CD4-positive, alpha-beta T cell treated with Interleukin-1 beta for 1 hour (primary cell): ENCODE measurements around the gene IDH3G.
"Not testable (repeated sequence)": the region's sequence is repeated elsewhere in the genome, so short reads cannot be mapped to it uniquely, and the experiment has no call there.

Experiments used
- DNase-seq, 2 donors: peaks; one replicate each; pipeline ENCODE4 v3.0.0-alpha.2; 2020 to 2022

The IDH3G gene

DNA sequence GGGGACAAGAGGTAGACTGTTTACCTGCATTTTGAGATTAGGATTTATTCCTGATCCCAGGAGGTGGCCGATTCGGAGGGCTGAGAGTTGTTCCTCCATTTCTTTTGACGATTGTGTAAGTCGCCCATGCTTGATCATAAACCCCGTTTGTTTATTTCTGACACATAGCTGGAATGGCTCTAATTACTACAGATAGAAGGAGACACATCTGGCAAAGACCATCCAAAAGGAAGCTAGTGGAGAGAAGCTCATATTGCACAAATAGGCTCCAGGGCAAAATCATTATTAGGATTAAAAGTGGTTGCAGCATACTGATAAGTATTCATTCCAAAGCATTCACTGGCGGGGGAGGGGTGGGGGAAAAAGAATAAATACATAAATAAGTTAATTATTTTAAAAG lies 47.2 kb downstream of the IDH3G start:
- DNase-seq: not testable (repeated sequence)

DNA sequence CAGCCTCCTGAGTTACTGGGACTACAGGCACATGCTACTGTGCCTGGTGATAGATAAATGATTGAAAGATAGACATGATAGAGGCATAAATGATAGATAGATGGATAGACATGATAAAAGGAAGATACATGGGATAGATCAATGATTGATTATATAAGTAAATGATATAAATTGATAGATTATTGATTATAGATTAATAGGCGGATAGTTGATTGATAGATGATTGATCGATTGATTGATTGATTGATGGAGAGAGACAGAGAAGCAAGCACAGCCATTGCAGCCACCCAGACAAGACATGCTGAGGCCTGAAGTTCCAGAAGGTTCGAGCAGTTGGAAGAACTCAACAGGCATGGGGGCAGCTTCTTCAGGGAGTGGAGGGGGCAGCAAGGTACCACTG lies 47.8 kb downstream of the IDH3G start:
- no peak for DNase-seq

DNA sequence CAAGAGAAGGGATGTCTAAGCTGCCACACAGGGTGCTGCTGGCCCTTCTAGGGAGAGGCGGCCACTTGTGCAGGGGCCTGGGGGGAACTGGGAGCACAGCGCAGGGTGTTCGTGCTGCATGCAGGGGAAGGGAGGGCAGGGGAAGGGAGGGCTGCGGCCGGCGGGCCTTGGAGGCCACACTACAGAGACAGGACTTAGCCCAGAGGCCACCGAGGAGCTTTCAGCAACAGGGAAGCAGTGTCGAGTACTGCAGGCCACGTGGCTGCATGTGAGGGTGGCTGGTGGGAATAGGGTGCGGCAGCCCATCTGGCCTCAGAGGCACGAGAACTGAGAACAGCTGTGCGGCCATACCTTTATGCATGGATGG lies 49.1 kb downstream of the IDH3G start:
- DNase-seq: not testable (repeated sequence)

DNA sequence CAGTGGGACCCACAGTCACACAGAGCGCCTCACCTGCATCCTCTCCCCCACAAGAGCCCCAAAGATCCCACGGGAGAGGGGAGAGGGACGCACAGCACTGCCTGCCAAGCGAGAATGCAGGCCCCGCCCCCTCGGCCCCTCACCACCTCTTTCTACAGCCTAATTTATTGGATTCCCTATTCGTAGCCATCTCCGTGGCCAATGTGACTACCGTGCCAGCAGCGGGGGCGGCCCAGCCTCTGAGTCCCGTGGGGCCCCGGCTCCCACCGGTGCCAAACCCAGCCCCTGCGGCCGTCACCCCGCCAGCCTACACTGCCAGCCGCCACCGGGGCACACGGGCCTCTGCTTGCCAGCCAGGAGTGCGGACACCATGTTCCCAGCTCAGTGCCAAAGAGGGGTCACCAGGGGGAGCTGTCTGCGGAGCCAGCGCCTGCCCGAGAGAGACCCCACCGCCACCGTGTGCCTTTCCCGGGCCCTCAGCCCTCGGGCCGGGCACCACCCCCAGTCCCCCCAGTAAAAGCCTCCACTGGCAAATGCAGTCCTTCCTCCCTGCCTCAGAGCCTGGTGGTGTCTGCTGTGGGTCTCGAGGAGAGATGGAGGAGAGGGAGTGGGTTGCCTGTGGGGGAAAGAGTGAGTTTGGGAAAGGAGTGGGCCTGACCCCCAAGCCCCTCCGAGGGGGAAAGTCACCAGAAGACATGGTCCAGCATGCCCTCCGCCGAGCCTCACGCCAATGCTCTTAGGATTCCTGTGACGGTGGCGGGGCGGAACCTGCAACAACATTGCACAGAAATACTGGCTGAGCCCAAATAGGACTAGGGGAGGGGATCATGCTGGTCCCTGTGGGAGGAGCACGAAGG lies 49.7 kb downstream of the IDH3G start:
- no peak for DNase-seq

DNA sequence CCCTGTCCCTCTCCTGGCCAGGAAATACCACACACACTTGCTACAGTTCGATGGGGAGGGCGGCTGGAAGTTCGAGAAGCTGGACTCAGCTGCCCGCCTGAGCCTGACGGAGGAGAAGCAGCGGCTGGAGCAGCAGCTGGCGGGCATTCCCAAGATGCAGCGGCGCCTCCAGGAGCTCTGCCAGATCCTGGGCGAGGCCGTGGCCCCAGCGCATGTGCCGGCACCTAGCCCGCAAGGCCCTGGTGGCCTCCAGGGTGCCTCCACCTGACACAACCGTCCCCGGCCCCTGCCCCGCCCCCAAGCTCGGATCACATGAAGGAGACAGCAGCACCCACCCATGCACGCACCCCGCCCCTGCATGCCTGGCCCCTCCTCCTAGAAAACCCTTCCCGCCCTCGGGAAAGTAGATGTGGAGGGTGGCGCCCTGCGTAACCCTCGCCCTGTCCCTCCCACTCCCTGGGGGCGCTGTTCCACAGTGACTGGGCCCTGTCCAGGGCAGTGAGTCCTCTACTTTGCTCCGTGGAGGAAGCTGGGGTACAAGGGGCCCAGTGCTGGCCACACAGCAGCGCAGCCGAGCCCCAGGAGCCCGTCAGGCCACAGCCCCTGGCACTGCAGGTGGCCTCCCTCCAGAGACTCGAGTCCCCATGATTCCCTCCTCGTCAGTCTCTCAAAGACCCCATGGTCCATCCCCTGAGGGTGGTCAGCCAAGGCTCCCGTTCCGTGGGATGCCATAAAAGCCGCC lies 50.5 kb downstream of the IDH3G start:
- not testable (repeated sequence) for DNase-seq

DNA sequence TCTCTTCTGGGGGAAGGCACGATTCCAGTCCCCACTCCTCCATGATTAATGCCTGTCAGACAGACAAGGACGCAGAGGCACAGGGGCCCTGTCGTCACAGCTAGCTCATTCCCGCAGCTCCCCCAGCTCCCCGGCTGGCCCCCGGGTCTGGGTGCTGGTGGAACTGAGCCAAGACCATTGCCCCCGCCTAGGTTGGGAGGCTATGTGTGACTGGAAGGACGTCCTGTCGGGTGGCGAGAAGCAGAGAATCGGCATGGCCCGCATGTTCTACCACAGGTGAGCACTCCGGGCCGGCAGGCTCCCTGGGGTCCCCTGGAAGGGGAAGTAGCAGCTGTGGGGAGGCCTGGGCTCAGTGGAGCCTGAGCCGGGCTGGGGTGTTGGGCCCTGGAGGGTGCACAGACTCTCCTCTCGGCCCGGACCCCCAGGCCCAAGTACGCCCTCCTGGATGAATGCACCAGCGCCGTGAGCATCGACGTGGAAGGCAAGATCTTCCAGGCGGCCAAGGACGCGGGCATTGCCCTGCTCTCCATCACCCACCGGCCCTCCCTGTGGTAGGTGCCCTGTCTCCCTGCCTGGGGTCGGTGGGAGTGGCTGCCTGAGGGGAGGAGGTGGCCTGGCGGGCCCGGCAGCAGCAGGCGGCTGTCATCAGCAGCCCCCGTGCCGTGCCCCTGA lies 51.2 kb downstream of the IDH3G start:
- DNase-seq: not testable (repeated sequence)

DNA sequence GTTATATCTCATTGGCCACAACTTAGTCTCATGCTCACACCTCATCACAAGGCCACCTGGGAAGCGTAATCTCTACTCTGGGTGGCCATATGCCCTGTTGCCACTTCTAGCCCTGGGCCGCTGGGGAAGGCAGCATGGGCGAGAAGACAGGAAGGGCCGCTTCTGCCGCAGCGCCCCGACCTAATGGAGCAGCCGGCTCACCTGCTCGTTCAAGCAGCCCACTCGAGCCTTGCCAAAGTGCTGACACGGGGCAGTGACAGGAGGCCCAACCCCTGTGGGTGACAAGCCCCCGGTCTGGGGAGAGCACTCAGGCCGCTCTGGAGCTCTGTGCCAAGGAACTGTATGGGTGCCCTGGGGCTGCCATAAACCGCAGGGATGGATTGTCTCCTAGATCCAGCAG lies 52.1 kb downstream of the IDH3G start:
- not testable (repeated sequence) for DNase-seq

DNA sequence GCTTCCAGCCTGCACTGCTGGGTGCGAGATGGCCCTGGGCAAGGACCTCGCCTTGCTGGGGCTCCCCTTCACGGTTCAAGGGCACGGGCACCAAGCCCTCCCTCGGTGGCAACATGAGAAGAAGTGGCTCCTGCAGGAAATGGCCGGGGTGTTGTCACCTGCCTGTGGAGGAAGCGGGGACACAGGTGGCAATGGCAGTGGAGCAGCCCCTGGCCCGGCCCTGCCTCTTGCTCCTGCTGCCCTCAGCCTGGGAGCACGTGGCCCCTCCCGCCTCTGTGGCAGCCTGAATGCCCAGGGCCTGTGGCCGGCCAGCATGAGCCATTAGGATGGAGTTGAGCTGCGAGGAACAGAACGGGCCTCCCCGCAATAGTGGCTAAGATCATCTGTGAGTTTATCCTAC lies 52.7 kb downstream of the IDH3G start:
- DNase-seq: no peak

DNA sequence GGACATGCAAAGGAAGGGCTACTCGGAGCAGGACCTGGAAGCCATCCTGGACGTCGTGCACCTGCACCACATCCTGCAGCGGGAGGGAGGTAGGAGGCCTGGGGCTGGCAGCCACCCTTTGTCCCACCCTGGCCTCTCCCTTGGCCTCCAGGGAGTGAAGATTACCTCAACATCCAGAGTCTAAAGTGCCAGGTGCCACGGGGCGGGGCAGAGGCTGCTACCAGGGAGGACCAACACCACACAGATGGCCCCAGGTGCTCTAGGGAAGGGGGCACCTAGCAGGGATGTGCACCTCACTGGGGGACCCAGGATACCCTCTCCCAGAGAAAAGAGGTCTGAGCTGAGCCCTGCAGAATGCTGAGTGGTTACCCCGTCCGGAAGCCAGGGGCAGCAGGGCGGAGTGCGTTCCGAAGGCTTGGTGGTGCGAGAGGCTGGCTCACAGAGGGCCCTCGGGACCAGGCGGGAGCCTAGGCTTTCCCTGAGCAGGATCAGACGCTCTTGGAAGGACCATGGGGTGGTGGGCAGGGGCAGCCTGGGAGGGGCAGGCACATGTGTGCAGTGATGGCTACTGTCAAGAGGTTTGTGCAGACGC lies 53.4 kb downstream of the IDH3G start:
- no peak for DNase-seq

DNA sequence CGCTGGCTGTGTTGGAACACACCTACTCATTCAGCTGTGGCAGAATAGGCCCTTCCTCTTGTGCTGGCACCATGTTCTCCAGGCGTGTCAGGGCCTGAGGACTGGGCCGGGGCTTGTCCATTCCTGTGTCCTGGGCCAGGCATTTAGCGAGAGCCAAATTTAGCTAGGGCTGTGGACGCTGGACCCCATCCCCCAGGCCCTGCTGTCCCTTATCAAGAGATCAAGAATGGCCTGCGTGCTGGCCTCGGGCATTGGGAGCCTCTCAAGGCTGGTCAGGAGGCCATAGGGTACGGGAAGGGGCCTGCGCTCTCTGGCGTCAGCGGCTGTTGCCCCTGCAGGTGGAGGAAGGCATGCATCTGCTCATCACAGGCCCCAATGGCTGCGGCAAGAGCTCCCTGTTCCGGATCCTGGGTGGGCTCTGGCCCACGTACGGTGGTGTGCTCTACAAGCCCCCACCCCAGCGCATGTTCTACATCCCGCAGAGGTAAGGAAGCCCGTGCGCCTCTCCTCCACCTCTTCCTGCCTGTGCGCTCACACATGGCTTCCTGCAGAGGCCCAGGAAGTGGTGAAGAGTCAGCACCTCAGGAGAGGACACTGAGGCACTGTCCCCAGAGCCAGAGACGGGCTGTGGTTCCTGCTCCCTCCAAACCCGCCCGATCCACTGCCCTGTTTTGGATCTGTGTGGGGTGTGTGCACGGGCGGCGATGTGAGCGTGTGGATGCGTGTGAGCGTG lies 54.3 kb downstream of the IDH3G start:
- DNase-seq: no peak

DNA sequence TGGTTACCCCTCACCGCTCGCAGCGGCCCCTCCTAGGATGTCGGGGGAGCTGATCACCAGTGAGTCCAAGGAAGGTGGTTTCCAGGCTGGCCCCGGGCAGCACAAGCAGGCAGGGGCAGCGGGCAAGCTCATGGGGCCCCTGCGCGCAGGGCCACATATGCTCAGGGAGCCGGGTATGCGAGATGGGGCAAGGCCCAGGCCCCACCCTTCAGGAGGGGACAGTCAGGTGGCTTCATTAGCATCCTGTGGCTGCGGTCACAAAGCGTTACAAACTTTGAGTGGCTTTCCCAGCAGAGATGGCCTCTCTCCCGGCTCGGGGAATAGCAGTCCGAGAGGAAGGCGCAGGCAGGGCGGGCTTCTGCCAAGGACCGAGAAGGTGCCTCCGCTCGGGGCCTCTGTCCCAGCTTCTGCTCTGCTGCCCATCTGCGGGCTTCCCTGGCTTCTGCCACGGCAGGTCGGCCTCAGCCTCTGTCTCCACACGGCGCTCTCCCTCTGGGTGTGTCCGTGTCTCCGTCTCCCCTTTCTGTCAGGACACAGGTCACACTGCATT lies 56.0 kb downstream of the IDH3G start:
- no peak for DNase-seq

DNA sequence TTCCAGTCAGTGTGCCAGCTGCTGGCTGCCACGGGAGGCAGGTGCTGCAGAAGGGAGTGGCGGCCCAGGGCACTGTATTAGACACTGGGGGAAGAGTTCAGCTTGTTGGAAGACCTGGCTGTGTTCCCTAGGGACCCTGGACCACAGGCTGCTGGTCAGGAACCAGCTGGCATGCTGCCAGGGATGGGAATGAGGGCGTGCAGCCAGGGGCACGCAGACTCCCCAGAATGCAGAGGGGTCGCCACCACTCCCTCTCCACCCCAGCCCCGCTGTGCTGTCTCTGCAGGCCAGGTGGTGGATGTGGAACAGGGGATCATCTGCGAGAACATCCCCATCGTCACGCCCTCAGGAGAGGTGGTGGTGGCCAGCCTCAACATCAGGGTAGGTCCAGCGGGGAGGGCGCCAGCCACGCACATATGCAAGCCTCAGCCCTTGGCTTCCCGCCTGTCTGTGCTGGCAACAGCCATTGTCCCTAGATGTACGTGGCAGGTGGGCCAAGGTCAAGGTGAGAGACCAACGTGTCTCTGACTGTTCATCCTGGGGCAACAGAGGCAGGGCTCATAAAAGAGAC lies 57.2 kb downstream of the IDH3G start:
- no peak for DNase-seq

DNA sequence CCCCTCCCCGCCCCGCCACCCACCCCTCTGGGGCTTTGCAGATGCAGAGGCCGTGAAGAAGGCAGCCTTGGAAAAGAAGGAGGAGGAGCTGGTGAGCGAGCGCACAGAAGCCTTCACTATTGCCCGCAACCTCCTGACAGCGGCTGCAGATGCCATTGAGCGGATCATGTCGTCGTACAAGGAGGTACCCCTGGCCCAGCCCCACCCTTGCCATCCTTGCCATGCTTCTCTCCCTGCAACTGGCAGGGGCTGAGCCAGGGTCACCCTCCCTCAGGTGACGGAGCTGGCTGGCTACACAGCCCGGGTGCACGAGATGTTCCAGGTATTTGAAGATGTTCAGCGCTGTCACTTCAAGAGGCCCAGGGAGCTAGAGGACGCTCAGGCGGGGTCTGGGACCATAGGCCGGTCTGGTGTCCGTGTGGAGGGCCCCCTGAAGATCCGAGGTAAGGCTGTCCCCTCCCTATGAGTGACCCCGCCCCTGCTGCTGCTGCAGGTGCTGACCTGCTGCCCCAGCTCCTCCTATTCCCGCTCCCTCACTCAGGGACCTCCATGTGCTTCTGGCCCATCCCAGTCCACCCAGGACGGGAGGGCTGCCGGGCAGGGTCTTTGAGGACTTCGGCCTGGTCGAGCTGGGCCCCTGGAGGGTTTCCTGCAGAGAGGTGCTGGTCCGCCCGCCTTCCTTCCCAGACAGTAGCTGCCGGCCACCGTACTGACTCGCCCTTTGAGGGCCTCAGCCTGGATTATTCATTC lies 57.9 kb downstream of the IDH3G start:
- DNase-seq: no peak
